ENCODE measurements around the gene ALK.

Gene ALK

GRCh38 chr2:29363111-29363510 is 558.3 kb downstream of the ALK start:
- no peak for DNase-seq (ENCODE audit: low read depth)

DNA sequence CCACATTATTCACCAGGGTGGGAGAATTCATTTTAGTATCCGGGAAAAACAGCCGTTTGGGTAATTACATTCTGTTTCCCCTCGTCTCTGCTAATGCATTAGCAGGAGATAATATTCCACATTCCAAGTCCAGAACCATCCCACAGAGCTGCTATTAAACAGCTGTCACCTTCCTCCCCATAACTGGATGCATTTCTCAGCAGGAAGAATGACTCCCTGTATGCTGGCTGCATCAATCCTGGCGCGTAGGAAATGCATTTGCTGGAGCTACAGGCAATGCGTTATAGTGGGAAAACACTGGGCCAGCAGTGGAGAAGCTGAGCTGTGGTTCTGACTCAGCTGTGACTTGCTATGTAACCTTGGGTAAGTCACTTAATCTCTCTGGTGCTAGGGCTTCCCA is 560.2 kb downstream of the ALK start:
- no peak for DNase-seq (ENCODE audit: low read depth)

- no peak for DNase-seq (ENCODE audit: low read depth)
Measured at GRCh38 chr2:29360016-29360784, 561.2 kb downstream of the ALK start.

DNA sequence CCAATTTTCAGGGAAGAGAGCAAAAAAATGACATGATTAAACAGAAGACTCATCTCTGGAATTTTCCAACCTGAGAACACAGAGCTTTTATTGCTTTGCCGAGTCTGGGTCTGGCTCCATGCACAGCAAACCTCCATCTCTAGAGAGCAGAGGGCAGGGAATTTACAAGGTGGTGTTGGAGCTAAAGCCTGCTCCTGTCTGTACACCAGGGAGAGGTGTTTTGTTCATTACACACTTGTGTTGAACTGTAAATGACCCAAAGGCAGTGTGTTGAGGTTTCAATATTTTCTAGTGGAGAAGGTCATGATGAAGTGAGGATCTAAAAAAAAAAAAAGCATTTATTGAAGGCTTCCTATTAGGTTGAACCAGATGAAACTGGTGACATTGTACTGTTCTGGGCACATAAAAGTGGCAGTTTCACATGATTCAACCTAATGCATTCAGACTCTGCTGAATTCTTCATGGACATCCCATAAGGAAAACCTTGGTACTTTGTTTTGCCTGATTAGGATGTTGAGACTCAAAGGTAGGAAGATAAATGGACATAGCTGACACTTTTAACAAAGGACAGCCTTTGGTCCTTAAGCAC is 567.9 kb downstream of the ALK start:
- DNase-seq (ENCODE audit: low read depth), result no peak

DNA sequence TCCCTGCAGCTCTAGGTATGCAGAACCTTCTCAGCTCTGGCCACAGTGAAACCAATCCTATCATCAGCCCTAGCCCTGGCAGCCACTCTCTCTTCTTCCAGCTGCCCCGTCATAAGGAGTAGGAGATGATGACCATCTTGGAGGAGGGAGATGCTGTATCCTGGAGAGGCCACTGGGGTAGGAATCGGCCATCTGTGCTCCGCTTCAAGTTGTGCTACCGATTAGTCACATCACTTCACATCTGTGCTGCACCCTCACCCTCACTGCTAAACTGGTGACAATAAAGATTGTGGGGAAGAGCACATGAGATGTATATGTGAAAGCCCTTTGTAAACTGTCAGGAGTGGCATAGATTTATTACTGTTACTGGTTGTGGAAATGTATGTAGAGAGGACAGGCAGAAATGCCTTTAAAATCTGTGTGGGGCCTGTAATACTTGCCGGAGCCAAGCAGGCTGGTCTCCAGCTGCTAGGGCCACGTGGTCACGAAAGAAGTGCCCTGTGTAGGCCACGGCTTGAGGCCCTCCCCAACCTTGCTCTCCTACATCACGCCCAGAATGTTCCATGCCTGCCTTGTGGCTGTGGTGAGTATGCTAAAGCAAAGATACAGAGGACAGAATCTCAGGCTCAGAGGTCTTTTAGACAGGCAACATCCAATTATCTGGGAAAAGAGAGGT is 569.3 kb downstream of the ALK start:
- no peak for DNase-seq (ENCODE audit: low read depth)

- DNase-seq (ENCODE audit: low read depth), result no peak
Measured at GRCh38 chr2:29351248-29351647, 570.1 kb downstream of the ALK start.

DNA sequence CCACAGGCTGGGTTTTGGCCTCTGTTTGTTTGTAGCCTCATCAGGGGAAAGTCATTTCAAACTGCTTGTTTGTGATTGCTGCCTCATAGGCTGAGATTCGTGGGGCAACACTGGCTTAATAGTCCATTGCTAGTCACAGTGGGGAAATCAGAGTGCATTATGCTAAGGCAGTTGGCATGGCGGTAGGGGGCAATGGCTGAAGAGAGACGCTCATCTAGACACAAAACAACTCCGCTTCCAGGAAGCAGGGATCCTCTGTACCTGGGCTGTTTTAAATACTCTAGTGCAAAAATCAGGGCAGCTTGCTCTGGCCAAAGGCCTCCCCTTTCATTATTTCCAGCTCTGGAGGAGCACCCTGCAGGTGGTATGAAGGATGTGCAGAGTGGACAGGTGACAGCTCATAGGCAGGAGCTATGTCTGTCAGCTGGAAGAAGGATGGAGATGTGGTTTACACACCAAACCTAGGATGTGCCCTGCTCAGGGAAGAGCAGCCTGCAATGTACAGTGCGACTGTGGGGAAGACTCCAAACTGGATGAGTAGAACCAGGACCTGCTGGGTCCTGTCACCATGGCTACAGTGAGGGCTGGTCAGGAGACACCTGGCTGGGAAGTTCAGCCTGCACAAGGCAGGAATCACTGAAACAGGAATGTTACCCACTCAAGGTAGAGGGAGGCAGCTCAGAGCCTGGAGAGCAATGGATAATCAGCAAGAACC is 571.9 kb downstream of the ALK start:
- DNase-seq (ENCODE audit: low read depth), result no peak

DNA sequence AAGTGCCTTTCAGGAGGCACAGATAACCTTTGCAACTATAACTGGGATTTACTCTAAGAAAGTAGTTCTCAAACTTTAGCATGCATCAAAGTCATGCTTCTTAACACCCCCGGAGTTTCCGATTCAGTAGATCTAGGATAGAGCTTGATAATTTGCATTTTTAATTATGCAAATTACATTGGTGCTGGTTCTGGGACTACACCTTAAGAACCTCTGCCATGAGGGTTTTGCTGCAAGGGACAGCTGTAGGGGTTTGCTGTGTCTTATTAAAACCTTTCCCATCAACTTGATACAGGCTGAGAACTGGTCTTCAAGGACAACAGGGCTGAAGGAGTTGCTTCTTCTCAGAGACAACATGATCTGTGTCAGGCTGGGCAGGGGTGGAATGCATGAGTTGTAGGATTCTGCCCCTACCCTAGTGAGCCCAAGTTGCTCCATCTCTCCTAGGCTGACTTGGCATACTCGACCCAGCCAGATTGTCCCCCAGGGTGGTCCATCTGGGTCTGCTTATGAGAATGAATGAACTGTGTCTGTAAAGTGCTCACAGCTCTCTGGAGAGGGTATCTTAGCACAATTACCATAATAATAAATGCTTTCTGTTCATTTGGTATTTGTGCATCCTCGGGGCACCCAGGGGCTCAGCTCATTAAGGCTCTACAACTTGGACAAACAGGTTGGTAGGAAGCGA is 573.5 kb downstream of the ALK start:
- DNase-seq (ENCODE audit: low read depth), result no peak

- no peak for DNase-seq (ENCODE audit: low read depth)
Measured at GRCh38 chr2:29345236-29345635, 576.1 kb downstream of the ALK start.

DNA sequence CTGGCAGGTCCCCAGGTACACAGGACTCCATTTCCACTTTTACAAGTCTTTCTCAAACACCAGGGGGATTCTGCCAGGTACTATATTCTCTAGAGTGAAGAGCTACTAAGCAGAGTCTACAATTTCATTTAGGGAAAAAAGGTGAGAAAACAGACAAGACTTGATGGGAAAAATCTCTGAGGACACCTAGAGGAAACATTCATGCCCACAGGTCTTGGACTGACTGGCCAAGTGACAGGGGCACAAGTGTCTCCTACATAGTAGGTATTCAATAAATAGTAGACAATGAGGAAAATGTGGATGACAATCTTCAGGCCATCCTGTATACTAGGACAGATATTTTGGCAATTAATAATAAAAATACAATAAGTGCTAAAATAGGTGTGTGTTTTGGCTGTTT is 577.6 kb downstream of the ALK start:
- DNase-seq (ENCODE audit: low read depth), result no peak

- DNase-seq (ENCODE audit: low read depth), result no peak
Measured at GRCh38 chr2:29336341-29337241, 584.8 kb downstream of the ALK start.

DNA sequence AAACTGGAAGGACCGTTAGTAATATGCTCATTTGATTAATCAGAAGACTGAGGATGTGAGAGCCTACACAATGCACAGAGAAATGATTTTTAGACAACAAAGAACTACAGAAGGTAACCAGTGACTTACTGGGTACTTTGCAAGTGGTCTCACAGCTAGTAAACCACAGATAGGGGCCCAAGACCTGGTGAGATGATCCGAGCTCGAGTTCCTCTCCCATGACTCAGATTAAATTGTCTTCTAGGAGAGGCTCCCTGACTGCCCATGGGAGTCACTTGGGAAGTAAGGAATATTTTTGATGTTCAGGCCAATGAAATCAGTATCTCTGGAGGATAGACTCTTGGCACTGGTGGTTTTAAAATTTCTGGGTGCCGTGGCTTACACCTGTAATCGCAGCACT is 586.0 kb downstream of the ALK start:
- no peak for DNase-seq (ENCODE audit: low read depth)

DNA sequence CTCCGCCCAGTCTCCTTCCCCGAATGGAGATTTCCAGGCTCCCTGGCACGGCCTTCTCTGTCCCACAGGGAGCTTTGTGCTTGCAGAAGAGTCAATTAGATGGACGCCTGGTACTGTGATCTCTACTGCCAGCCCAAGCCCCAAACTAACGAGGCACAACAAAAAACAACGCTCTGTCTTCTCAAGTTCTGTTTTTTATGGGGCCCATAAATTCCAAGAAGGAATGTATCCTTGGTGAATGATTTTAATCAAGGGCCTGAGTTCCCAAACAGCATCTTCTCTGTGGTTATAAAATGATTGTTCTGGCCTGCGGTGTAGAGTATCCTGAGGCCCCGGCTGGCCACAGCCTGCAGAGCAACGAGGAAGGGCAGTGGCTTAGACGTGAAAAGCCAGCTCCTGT is 586.7 kb downstream of the ALK start:
- peak; percentile 5 for DNase-seq (ENCODE audit: low read depth)

GRCh38 chr2:29332540-29332939 is 588.8 kb downstream of the ALK start:
- DNase-seq (ENCODE audit: low read depth), result no peak

DNA sequence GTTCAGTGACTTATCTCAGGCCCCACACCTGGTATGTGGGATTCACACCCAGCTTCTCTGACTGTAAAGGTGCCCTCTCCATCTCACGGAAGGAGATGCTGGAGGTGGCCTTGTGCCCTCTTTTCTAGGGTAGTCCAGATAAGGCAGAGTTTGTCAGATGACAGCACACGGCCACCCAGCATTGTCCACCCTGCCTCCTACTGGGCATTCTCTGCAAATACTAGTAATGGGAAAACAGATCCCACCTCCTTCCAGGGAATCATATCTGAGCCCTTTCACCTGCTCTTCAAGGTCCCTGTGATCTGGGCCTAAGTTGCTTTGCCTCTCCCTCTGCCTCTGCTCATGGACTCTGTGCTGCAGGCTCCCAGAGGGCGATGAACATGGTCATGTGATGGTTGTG is 591.5 kb downstream of the ALK start:
- DNase-seq (ENCODE audit: low read depth), result no peak

- no peak for DNase-seq (ENCODE audit: low read depth)
Measured at GRCh38 chr2:29326926-29327325, 594.5 kb downstream of the ALK start.

DNA sequence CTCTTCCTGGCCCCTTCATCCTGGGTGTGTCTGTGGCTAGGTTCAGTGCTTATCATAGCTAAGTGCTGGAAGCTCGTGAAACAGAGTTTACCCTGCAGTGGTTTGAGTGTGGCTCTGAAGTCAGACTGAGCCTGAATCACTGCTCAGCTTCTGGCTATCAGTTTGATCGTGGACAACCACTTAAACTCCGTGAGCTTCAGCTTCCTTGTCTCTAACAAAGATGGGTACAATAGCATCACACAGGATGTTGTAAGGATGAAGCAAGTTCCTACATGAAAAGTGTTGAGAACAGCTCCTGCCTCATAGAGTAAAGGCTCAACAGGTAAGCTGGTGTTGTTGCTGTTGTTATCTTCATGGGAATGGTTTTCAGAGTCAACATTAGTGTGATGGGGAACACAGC is 595.8 kb downstream of the ALK start:
- DNase-seq (ENCODE audit: low read depth), result no peak

GRCh38 chr2:29323961-29324360 is 597.4 kb downstream of the ALK start:
- DNase-seq (ENCODE audit: low read depth), result no peak

- DNase-seq (ENCODE audit: low read depth), result no peak
Measured at GRCh38 chr2:29323301-29323700, 598.1 kb downstream of the ALK start.

DNA sequence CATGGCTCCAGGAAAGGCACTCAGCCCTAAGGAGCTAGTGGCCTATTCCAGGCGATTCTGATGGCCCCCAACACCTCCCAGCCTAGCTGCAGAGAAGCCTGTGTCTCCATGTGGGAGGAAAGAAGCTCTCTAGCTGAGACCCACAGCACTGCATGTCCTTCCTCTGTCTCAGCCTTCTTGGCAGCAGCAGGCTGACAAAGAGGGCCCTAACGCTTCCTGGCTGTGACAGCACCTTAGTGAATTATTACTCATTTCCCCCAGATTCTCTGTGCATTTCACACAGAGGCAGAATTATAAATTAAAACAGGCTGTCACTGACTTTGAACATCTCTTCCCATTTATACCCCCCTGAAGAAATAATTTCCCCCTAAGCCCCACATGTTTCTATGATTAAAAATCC is 599.4 kb downstream of the ALK start:
- peak; percentile 36 for DNase-seq (ENCODE audit: low read depth)

GRCh38 chr2:29317801-29318485 is 603.4 kb downstream of the ALK start:
- no peak for DNase-seq (ENCODE audit: low read depth)

All from EH (cell line).